ENCODE data around the gene LMAN2. TPM values are rescaled to one million over a fixed set of nuclear protein-coding genes. Genes with fewer than 3 reads are reported as not detected.

Gene LMAN2
- total and polyA plus RNA-seq, 7 experiments from 2014 or later: 71.8 to 202 (median 102) TPM

DNA sequence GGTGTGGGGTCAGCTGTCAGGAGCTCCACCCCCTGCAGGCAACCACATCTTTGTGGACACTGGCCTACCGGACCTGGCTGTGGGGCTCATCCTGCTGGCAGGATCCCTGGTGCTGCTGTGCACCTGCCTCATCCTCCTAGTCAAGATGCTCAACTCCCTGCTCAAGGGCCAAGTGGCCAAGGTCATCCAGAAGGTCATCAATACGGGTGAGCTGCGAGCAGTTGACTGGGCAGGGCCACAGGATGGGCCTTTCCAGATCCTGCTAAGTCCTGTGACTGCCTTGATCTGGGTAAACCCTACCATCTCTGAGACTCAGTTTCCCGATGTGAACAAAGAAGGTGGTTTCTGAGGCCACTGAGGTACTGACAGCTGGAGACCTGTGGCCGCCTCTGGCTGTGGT, 42.5 kb upstream of the LMAN2 start:
- H3K27ac Mint-ChIP-seq: no peak overlapping the region
- intact Hi-C loops (cut with micrococcal nuclease): loop anchor here in 1 of 2 donors (5.0 kb wide), 1 partner anchor 282 kb away; no protein-coding TSS in a partner anchor
- CTCF ChIA-PET: interaction anchor here (1.3 to 5.9 kb wide), 3 partner anchors 9 to 60 kb away, joined by 3 to 116 read pairs (median 5); partner anchors contain the start of gene PFN3
- no peaks in the 10 kb centered on the region for H3K36me3 ChIP-seq (ENCODE audit: control insufficient read depth in 2 of 3, insufficient read depth in 3 of 3, low read length in 3 of 3)
- H3K27me3 ChIP-seq (ENCODE audit: control insufficient read depth in 2 of 2, insufficient read depth in 2 of 2, low read length in 2 of 2): no peaks in the 10 kb centered on the region
- H3K9me3 Mint-ChIP-seq: peaks cover 0 to 2% (median 0%) of the 10 kb centered on the region in 11 donors
- ATAC-seq: no peak
- H3K4me1 Mint-ChIP-seq: peaks cover 21 to 29% (median 24%) of the 10 kb centered on the region in 7 donors
- H3K27ac ChIP-seq (ENCODE audit: low read depth, low read length): no peak overlapping the region
- H3K4me3 Mint-ChIP-seq: no peak overlapping the region
- H3K9me3 ChIP-seq (ENCODE audit: control insufficient read depth in 2 of 3, low read length in 3 of 3): no peaks in the 10 kb centered on the region
- POLR2A ChIA-PET: no interaction called here
- no peak overlapping the region for H3K4me3 ChIP-seq (ENCODE audit: low read length)
- peaks cover 0 to 11% (median 0%) of the 10 kb centered on the region in 5 donors for H3K27me3 Mint-ChIP-seq
- DNase-seq: no peak
- H3K4me1 ChIP-seq (ENCODE audit: control insufficient read depth in 2 of 2, insufficient read depth in 2 of 2, low read length in 2 of 2): peaks cover 17 to 21% of the 10 kb centered on the region in 2 donors
- H3K36me3 Mint-ChIP-seq: no peaks in the 10 kb centered on the region

DNA sequence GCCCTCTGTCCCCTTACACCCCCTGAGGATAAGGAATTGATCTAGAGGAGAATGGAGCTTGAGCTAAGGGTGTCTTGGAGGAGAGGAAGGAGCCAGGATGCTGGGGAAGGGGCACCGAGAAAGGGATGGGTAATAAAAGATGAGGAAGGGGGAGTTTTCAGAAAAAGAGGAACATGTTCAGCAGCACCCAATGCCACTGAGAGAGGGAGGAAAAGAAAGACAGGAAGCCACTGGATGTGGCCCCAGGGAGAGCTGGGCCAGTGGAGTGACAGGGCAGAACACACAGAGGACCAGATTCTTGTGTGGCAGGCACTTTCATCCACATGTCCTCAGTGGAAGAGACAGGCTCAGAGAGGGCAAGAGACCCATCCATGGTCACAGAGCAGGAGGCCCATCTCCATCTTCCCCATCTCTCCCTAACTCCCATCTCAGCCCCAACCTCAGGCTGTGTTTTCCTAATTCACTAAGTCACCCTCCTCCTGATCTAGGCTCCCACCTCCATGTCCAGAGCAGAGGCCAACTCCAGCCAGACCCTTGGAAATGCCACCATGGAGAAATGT, 41.8 kb upstream of the LMAN2 start:
- no peaks in the 10 kb centered on the region for H3K27me3 ChIP-seq (ENCODE audit: control insufficient read depth in 2 of 2, insufficient read depth in 2 of 2, low read length in 2 of 2)
- no peak overlapping the region for H3K27ac ChIP-seq (ENCODE audit: low read depth, low read length)
- Mint-ChIP-seq H3K9me3 (peaks cover 0 to 4% (median 0%) of the 10 kb centered on the region in 11 donors), H3K4me3 (peak overlapping the region in 2 of 10 donors; percentile 12 to 22), H3K27me3 (peaks cover 0 to 6% (median 0%) of the 10 kb centered on the region in 5 donors), H3K27ac (peak overlapping the region in 4 of 9 donors; percentile 7 to 60 (median 34)), H3K36me3 (no peaks in the 10 kb centered on the region), H3K4me1 (peaks cover 28 to 36% (median 31%) of the 10 kb centered on the region in 7 donors)
- peaks cover 24 to 28% of the 10 kb centered on the region in 2 donors for H3K4me1 ChIP-seq (ENCODE audit: control insufficient read depth in 2 of 2, insufficient read depth in 2 of 2, low read length in 2 of 2)
- ChIA-PET POLR2A (interaction anchor here (0.7 to 5.1 kb wide), 3 partner anchors 10 to 275 kb away, joined by 3 to 48 read pairs (median 46); partner anchors contain the start of gene PFN3), CTCF (interaction anchor here (1.0 to 5.9 kb wide), 3 partner anchors 9 to 61 kb away, joined by 3 to 116 read pairs (median 7); partner anchors contain the start of gene PFN3)
- no peaks in the 10 kb centered on the region for H3K9me3 ChIP-seq (ENCODE audit: control insufficient read depth in 2 of 3, low read length in 3 of 3)
- H3K4me3 ChIP-seq (ENCODE audit: low read length): no peak overlapping the region
- ATAC-seq (no peak), DNase-seq (no peak)
- H3K36me3 ChIP-seq (ENCODE audit: control insufficient read depth in 2 of 3, insufficient read depth in 3 of 3, low read length in 3 of 3): no peaks in the 10 kb centered on the region
- intact Hi-C loops (cut with micrococcal nuclease): loop anchor here in 1 of 2 donors (5.0 kb wide), 1 partner anchor 281 kb away; no protein-coding TSS in a partner anchor

DNA sequence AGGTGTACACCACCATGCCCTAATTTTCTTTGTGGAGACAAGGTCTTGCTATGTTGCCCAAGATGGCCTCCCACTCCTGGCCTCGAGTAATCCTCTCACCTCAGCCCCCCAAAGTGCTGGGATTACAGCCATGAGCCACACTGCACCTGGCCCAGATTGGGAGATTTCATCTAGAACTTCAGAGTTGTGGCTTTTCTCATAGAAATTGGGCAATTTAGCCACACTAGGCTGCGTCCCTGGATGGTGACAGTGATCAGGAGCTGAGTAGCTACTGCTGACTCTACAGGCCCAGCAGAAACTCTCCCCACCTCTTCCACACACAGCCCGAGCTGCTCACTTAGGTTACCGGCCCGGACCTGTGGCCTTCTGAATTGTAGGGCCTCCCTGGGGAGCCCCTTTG, 41.3 kb upstream of the LMAN2 start:
- ChIA-PET POLR2A (interaction anchor here (0.7 to 5.1 kb wide), 3 partner anchors 10 to 275 kb away, joined by 3 to 48 read pairs (median 46); partner anchors contain the start of gene PFN3), CTCF (interaction anchor here (1.0 to 7.5 kb wide), 3 partner anchors 10 to 63 kb away, joined by 7 to 149 read pairs (median 116); partner anchors contain the start of gene PFN3)
- Mint-ChIP-seq H3K27ac (peak overlapping the region in 2 of 9 donors; percentile 41 to 60), H3K27me3 (peaks cover 0 to 6% (median 0%) of the 10 kb centered on the region in 5 donors), H3K9me3 (peaks cover 0 to 4% (median 0%) of the 10 kb centered on the region in 11 donors), H3K4me1 (peaks cover 30 to 39% (median 34%) of the 10 kb centered on the region in 7 donors), H3K4me3 (peak overlapping the region in 2 of 10 donors; percentile 12 to 22), H3K36me3 (no peaks in the 10 kb centered on the region)
- H3K27me3 ChIP-seq (ENCODE audit: control insufficient read depth in 2 of 2, insufficient read depth in 2 of 2, low read length in 2 of 2): no peaks in the 10 kb centered on the region
- no peaks in the 10 kb centered on the region for H3K36me3 ChIP-seq (ENCODE audit: control insufficient read depth in 2 of 3, insufficient read depth in 3 of 3, low read length in 3 of 3)
- ATAC-seq: no peak
- no peak for DNase-seq
- peaks cover 27 to 31% of the 10 kb centered on the region in 2 donors for H3K4me1 ChIP-seq (ENCODE audit: control insufficient read depth in 2 of 2, insufficient read depth in 2 of 2, low read length in 2 of 2)
- intact Hi-C loops (cut with micrococcal nuclease): loop anchor here in 1 of 2 donors (5.0 kb wide), 1 partner anchor 280 kb away; no protein-coding TSS in a partner anchor
- H3K4me3 ChIP-seq (ENCODE audit: low read length): no peak overlapping the region
- H3K9me3 ChIP-seq (ENCODE audit: control insufficient read depth in 2 of 3, low read length in 3 of 3): no peaks in the 10 kb centered on the region
- no peak overlapping the region for H3K27ac ChIP-seq (ENCODE audit: low read depth, low read length)

DNA sequence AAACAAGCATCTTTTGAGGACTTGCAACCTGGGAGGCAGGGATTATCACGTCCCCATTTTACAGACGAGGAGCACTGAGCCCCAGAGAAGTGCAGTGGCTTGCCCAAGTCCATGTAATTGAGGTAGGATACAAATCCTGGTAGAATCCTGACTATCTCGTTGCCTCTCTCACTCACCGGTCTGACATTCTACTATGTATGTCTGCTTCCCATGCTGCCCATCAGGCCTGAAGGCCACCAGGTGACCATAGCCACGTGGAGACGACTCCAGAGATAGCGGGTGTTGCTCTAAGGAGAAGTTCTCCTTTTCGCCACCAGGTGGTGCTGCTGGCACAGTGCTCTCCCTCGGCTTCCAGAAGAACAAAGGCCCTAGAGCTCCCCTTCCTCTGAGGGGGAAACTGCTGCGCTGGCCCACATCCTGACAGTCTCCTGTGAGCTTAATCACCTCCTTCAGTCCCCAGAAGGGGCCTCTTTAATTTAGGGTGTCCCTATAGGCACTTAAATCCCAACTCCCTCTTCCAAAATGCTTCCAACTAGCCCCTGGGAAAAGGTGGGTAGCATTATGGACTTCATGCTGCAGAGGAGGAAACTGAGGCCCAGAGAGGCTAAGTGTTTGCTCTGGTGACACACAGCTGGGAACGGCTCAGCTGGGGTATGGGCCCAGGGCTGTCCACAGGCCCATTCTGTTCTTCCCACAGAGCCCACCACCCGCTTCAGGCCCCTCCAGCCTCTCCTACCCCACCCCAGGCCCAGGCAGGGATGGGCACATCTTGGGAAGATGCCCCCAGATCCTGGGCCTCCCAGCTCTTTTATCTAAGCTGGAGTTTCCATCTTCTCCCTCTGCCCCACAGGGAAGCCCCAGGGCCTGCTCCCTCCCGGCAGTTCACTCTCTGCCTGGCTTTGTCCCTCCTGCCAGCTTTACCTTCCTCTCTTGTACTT, 39.2 kb upstream of the LMAN2 start:
- no peaks in the 10 kb centered on the region for H3K36me3 ChIP-seq (ENCODE audit: control insufficient read depth in 2 of 3, insufficient read depth in 3 of 3, low read length in 3 of 3)
- H3K4me1 ChIP-seq (ENCODE audit: control insufficient read depth in 2 of 2, insufficient read depth in 2 of 2, low read length in 2 of 2): peaks cover 31 to 33% of the 10 kb centered on the region in 2 donors
- POLR2A ChIA-PET: interaction anchor here (0.6 to 5.1 kb wide), 17 partner anchors 12 to 126 kb away, joined by 3 to 48 read pairs (median 6); partner anchors contain the start of genes GRK6, PDLIM7, PFN3 and PRR7
- Mint-ChIP-seq H3K27me3 (peaks cover 0 to 6% (median 0%) of the 10 kb centered on the region in 5 donors), H3K9me3 (peaks cover 0 to 4% (median 0%) of the 10 kb centered on the region in 11 donors), H3K27ac (peak overlapping the region in 8 of 9 donors; percentile 65 to 86 (median 78)), H3K36me3 (no peaks in the 10 kb centered on the region), H3K4me3 (peak overlapping the region in 9 of 10 donors; percentile 29 to 68 (median 53)), H3K4me1 (peaks cover 30 to 39% (median 34%) of the 10 kb centered on the region in 7 donors)
- H3K27me3 ChIP-seq (ENCODE audit: control insufficient read depth in 2 of 2, insufficient read depth in 2 of 2, low read length in 2 of 2): no peaks in the 10 kb centered on the region
- H3K4me3 ChIP-seq (ENCODE audit: low read length): no peak overlapping the region
- intact Hi-C loops (cut with micrococcal nuclease): loop anchor here (1.0 to 5.0 kb wide), 11 partner anchors 12 to 278 kb away; partner anchors contain the start of genes GRK6 (in 1 of the 2), PDLIM7 (in 1 of the 2) and RGS14 (in 1 of the 2)
- H3K27ac ChIP-seq (ENCODE audit: low read depth, low read length): peak overlapping the region; percentile 63
- no peaks in the 10 kb centered on the region for H3K9me3 ChIP-seq (ENCODE audit: control insufficient read depth in 2 of 3, low read length in 3 of 3)
- peak; percentile 89 for ATAC-seq
- DNase-seq: peak; percentile 76 to 91 (median 88)
- CTCF ChIA-PET: interaction anchor here (0.5 to 7.5 kb wide), 34 partner anchors 8 to 668 kb away, joined by 3 to 149 read pairs (median 4); partner anchors contain the start of genes F12, LMAN2, PDLIM7 and PFN3

DNA sequence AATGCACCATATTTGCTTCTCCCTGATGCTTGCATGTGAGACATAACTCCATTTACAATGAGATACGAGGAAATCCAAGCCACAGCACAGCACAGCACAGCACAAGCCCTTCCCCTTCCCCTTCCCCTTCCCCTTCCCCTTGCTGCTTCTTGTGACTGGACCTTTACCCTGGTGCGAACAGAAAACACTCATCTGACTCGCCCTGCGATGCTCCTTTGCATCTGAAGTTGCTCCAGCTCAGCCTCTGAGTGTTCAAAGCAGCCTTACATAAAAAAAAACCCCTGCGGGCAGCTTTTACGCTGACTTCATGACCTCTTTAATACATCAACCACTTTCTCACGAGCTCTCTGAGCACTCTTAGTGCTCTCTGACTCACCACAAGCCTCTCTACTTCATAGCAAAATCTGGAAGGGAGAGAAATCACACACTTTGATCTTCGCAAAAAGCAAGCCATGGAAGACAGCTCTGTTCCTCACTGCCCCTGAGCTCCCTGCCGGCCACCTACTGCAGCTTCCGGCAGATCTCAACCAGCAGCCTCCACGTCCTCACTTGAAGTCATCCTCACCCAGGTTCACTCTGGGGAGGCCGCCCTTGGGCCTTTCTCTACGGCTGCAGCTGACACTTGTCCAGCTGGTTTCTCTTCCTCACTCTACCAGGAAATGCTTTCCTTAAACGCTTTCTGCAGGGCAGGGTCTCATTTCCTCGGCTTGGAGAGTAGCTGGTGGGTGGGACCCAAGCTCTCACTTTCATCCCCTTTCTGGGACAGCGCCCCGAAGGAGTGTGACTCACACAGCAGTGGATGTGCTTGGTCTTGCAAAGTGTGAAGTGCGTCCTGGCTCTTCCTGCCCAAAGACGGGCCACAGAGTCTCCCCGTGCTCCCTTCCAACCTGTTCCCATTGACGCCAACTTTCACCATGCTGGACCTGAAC, 38.0 kb upstream of the LMAN2 start:
- Mint-ChIP-seq H3K36me3 (no peaks in the 10 kb centered on the region), H3K9me3 (peaks cover 0 to 2% (median 0%) of the 10 kb centered on the region in 11 donors), H3K4me1 (peaks cover 33 to 44% (median 36%) of the 10 kb centered on the region in 7 donors), H3K4me3 (peak overlapping the region in 8 of 10 donors; percentile 43 to 68 (median 62)), H3K27me3 (peaks cover 0 to 5% (median 0%) of the 10 kb centered on the region in 5 donors), H3K27ac (peak overlapping the region; percentile 51 to 85 (median 80))
- Histone ChIP-seq H3K36me3 (ENCODE audit: control insufficient read depth in 2 of 3, insufficient read depth in 3 of 3, low read length in 3 of 3) (no peaks in the 10 kb centered on the region), H3K27ac (ENCODE audit: low read depth, low read length) (peak overlapping the region; percentile 63), H3K9me3 (ENCODE audit: control insufficient read depth in 2 of 3, low read length in 3 of 3) (no peaks in the 10 kb centered on the region), H3K27me3 (ENCODE audit: control insufficient read depth in 2 of 2, insufficient read depth in 2 of 2, low read length in 2 of 2) (no peaks in the 10 kb centered on the region), H3K4me3 (ENCODE audit: low read length) (no peak overlapping the region), H3K4me1 (ENCODE audit: control insufficient read depth in 2 of 2, insufficient read depth in 2 of 2, low read length in 2 of 2) (peaks cover 31 to 33% of the 10 kb centered on the region in 2 donors)
- DNase-seq (peak in 7 of 9 donors; percentile 24 to 58 (median 41)), ATAC-seq (peak; percentile 82)
- POLR2A ChIA-PET: interaction anchor here (0.8 to 5.1 kb wide), 17 partner anchors 9 to 112 kb away, joined by 3 to 48 read pairs (median 7); partner anchors contain the start of genes GRK6, PDLIM7, PFN3 and PRR7
- CTCF ChIA-PET: interaction anchor here (0.6 to 7.5 kb wide), 17 partner anchors 12 to 676 kb away, joined by 3 to 149 read pairs (median 9); partner anchors contain the start of genes F12, LMAN2, PDLIM7 and PFN3
- intact Hi-C loops (cut with micrococcal nuclease): loop anchor here (1.0 to 5.0 kb wide), 12 partner anchors 13 to 277 kb away; partner anchors contain the start of genes GRK6 (in 1 of the 2), PDLIM7 (in 1 of the 2) and RGS14 (in 1 of the 2)
